AG04450 (cell line): ENCODE measurements around the gene TMEM37. TPM values are rescaled to one million over a fixed set of nuclear protein-coding genes. Genes with fewer than 3 reads are reported as not detected.

Experiments used
- CTCF ChIA-PET: fragments of 300-600, 350-600 bp; formaldehyde crosslinking; extraction: SDS; loops from one replicate; lab custom pipeline; 2022; ENCODE audit warnings: antibody characterized with exemption, inconsistent platforms; lab: Charles Lee
- POLR2A ChIA-PET: fragments of 350-600 bp; formaldehyde crosslinking; extraction: SDS; loops from one replicate; lab custom pipeline; 2021; ENCODE audit warnings: antibody characterized with exemption, inconsistent platforms; lab: Yijun Ruan, JAX
- DNase-seq: peaks from one replicate; pipeline ENCODE4 v3.0.0-alpha.2; 2011; ENCODE audit warnings: low read depth, low spot score
- H3K27ac ChIP-seq: one replicate; pipeline ENCODE4 v1.5.1; 2012; ENCODE audit warnings: low read depth, low read length, control low read depth
- H3K27me3 ChIP-seq: one replicate; pipeline ENCODE4 v1.6.0; 2012; ENCODE audit warnings: low read length; ENCODE audit not compliant: control insufficient read depth, insufficient read depth
- H3K4me3 ChIP-seq: 2 replicates; pipeline ENCODE4 v1.5.1; 2011; ENCODE audit warnings: mild to moderate bottlenecking, low read depth, low read length, control low read depth
- H3K9me3 ChIP-seq: 2 replicates; pipeline ENCODE4 v1.5.1; 2012; ENCODE audit warnings: low read length; ENCODE audit not compliant: control insufficient read depth, insufficient read depth
- CTCF ChIP-seq: IDR thresholded peaks from 2 replicates; pipeline ENCODE4 v1.5.1; 2011; ENCODE audit warnings: low read depth, low read length, control low read depth, inconsistent platforms
- polyA plus RNA-seq: library from polyadenylated mRNA; depleted of rRNA; stranded (reverse); fragments of >200 nt; gene quantifications from 2 replicates; pipeline ENCODE4 v1.2.3, GENCODE V29; 2011; rRNA removed

The TMEM37 gene
- polyA plus RNA-seq, 1 experiment = 0.98 TPM

GRCh38 chr2:119487434-119488244, 56.0 kb downstream of the TMEM37 start:
- ChIA-PET POLR2A (no interaction called here), CTCF (interaction anchor here (5.7 kb wide), 1 partner anchor 11 kb away, joined by 32 read pairs; no protein-coding TSS in a partner anchor)
- H3K27me3 ChIP-seq = peaks cover 17% of the 10 kb centered on the region
- H3K4me3 ChIP-seq = no peak overlapping the region
- TF ChIP-seq CTCF = no peak
- no peak overlapping the region for H3K27ac ChIP-seq
- no peak for DNase-seq
- H3K9me3 ChIP-seq = no peaks in the 10 kb centered on the region

Other genes with a start within 250 kb of the TMEM37 start
- gene STEAP3, start 208.0 kb upstream of the TMEM37 start, polyA plus RNA-seq = 34.3 and 42.7 TPM in 2 replicates
- gene C2orf76, start 65.0 kb upstream of the TMEM37 start, polyA plus RNA-seq = 26.5 and 30.2 TPM in 2 replicates
- 235 and 244 TPM in 2 replicates for gene DBI, start 64.9 kb upstream of the TMEM37 start, polyA plus RNA-seq
- not detected in 2 replicates for gene SCTR, start 92.6 kb downstream of the TMEM37 start, polyA plus RNA-seq
- gene CFAP221, start 112.6 kb downstream of the TMEM37 start, polyA plus RNA-seq = not detected in 2 replicates
- 6.7 and 7.5 TPM in 2 replicates for gene TMEM177, start 247.3 kb downstream of the TMEM37 start, polyA plus RNA-seq